Activated gamma-delta T cell treated with anti-CD3 and anti-CD28 coated beads, Interleukin-2, amount 50 U/mL, for 16 hours (primary cell): ENCODE data around the gene HS3ST6.
"Not testable (repeated sequence)": the region's sequence is repeated elsewhere in the genome, so short reads cannot be mapped to it uniquely, and the experiment has no call there.

Experiments
- DNase-seq: peaks from one replicate; pipeline ENCODE4 v3.0.0-alpha.2; 2020; ENCODE audit warnings: low read depth

The HS3ST6 gene

GRCh38 chr16:1907226-1907860 is 10.9 kb downstream of the HS3ST6 start:
- DNase-seq: no peak

- DNase-seq: no peak
Measured at GRCh38 chr16:1906846-1907165, 11.4 kb downstream of the HS3ST6 start.

- DNase-seq: no peak
Measured at GRCh38 chr16:1906055-1906845, 12.0 kb downstream of the HS3ST6 start.

GRCh38 chr16:1903845-1904840 is 14.1 kb downstream of the HS3ST6 start:
- no peak for DNase-seq

- no peak for DNase-seq
Measured at GRCh38 chr16:1903220-1903574, 15.0 kb downstream of the HS3ST6 start.

GRCh38 chr16:1902547-1903219 is 15.5 kb downstream of the HS3ST6 start:
- DNase-seq: no peak

- no peak for DNase-seq
Measured at GRCh38 chr16:1900452-1900774, 17.8 kb downstream of the HS3ST6 start.

GRCh38 chr16:1899641-1900451 is 18.4 kb downstream of the HS3ST6 start:
- no peak for DNase-seq

GRCh38 chr16:1897692-1898091 is 20.5 kb downstream of the HS3ST6 start:
- DNase-seq: not testable (repeated sequence)

- no peak for DNase-seq
Measured at GRCh38 chr16:1895949-1896675, 22.1 kb downstream of the HS3ST6 start.

- DNase-seq: no peak
Measured at GRCh38 chr16:1895068-1895467, 23.1 kb downstream of the HS3ST6 start.

- no peak for DNase-seq
Measured at GRCh38 chr16:1890708-1891050, 27.5 kb downstream of the HS3ST6 start.

GRCh38 chr16:1890024-1890707 is 28.0 kb downstream of the HS3ST6 start:
- DNase-seq: no peak

- no peak for DNase-seq
Measured at GRCh38 chr16:1887711-1888354, 30.4 kb downstream of the HS3ST6 start.

- DNase-seq: no peak
Measured at GRCh38 chr16:1884889-1885288, 33.3 kb downstream of the HS3ST6 start.

GRCh38 chr16:1884155-1884760 is 34.0 kb downstream of the HS3ST6 start:
- DNase-seq: no peak

GRCh38 chr16:1881172-1881571 is 37.0 kb downstream of the HS3ST6 start:
- not testable (repeated sequence) for DNase-seq

GRCh38 chr16:1879477-1879876 is 38.7 kb downstream of the HS3ST6 start:
- DNase-seq: no peak

GRCh38 chr16:1878256-1878655 is 40.0 kb downstream of the HS3ST6 start:
- no peak for DNase-seq
